ENCODE measurements around the gene APRT. TPM values are rescaled to one million over a fixed set of nuclear protein-coding genes. Genes with fewer than 3 reads are reported as not detected.

The APRT gene
- total and polyA plus RNA-seq, 5 donors from 2014 or later = 145 to 489 (median 418) TPM

DNA sequence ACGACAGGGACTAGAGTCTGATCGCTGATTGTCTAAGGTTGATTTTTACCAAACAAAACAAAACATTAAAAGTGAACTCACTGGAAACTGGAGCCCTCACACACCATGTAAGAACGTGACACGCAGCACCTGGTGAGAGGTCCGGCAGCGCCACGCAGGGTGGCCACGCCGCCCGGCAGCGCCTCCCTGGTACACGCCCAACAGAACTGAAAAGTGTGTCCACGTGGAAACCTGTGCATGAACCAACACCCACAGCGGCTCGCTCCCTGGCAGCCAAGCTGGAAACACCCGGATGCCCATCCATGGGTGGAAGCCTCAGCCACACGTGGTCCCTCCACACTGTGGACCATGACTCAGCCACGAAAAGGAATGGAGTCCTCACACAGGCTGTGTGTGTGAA is 35.9 kb upstream of the APRT start:
- ATAC-seq (ENCODE audit: low read depth in 2 of 2) (no peak), DNase-seq (no peak)
- Mint-ChIP-seq H3K4me3 (no peak overlapping the region), H3K9me3 (no peaks in the 10 kb centered on the region), H3K27ac (no peak overlapping the region), H3K27me3 (no peaks in the 10 kb centered on the region), H3K4me1 (peaks cover 0 to 9% (median under 1%) of the 10 kb centered on the region in 4 donors), H3K36me3 (no peaks in the 10 kb centered on the region)
- Histone ChIP-seq H3K36me3 (ENCODE audit: control insufficient read depth, insufficient read depth, low read length) (peaks cover 2% of the 10 kb centered on the region), H3K27ac (ENCODE audit: insufficient read depth, low read length, poor library complexity, severe bottlenecking) (no peak overlapping the region), H3K4me1 (ENCODE audit: control insufficient read depth, insufficient read depth, low read length, poor library complexity, severe bottlenecking) (no peaks in the 10 kb centered on the region), H3K4me3 (ENCODE audit: low read depth, low read length) (no peak overlapping the region), H3K27me3 (ENCODE audit: control insufficient read depth, insufficient read depth, low read length) (no peaks in the 10 kb centered on the region), H3K9me3 (ENCODE audit: control insufficient read depth in 2 of 2, low read length in 2 of 2) (no peaks in the 10 kb centered on the region)

DNA sequence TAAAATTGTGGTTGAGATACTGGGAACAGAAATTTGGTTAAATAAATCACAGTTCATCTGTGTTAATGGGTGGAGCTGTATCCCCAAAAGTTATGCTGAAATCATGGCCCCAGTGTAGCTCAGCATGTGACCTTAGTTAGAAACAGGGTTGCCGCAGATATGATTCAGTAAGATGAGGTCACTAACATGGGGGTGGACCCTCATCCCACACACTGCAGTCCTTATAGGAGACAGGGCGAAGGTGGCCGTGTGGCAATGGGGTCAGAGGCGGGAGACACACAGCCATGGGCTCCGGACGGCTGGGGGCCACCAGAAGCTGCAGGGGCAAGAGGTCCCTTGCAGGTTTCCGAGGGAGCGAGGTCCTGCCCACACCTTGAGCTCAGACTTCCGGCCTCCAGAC is 34.4 kb upstream of the APRT start:
- Histone ChIP-seq H3K4me1 (ENCODE audit: control insufficient read depth, insufficient read depth, low read length, poor library complexity, severe bottlenecking) (peaks cover 4% of the 10 kb centered on the region), H3K36me3 (ENCODE audit: control insufficient read depth, insufficient read depth, low read length) (peaks cover 2% of the 10 kb centered on the region), H3K27ac (ENCODE audit: insufficient read depth, low read length, poor library complexity, severe bottlenecking) (no peak overlapping the region), H3K4me3 (ENCODE audit: low read depth, low read length) (no peak overlapping the region), H3K27me3 (ENCODE audit: control insufficient read depth, insufficient read depth, low read length) (no peaks in the 10 kb centered on the region), H3K9me3 (ENCODE audit: control insufficient read depth in 2 of 2, low read length in 2 of 2) (no peaks in the 10 kb centered on the region)
- Mint-ChIP-seq H3K27me3 (no peaks in the 10 kb centered on the region), H3K27ac (no peak overlapping the region), H3K9me3 (no peaks in the 10 kb centered on the region), H3K4me3 (no peak overlapping the region), H3K4me1 (peaks cover 0 to 3% (median 0%) of the 10 kb centered on the region in 4 donors), H3K36me3 (no peaks in the 10 kb centered on the region)
- ATAC-seq (ENCODE audit: low read depth in 2 of 2) (no peak), DNase-seq (no peak)

DNA sequence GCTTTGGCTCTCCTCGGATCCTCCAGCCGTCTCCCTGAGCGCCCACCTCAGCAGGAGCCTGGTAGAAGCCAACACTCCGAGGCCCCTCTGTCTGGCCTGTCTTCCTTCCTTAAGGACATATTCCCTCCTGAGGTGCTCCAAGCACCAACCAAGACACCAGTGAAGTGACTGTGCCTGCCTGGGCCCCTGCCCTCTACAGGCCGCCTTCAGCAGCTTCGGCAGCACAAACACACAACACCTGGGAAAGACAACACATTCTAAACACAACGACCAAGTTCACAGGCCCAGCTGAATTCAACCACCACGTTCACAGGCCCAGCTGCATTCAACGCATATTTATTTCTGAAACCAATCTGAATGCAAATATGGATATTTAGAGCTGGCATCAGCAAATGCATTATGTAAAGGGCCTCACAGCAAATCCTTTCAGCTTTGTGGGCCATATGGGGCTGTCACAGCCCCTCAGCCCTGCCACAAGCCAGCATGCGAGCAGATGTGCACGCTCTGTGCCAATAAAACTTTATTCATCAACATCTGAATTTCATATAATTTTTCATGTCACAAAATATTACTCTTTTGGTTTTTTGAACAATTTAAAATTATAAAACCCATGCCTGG is 32.8 kb upstream of the APRT start:
- H3K36me3 ChIP-seq (ENCODE audit: control insufficient read depth, insufficient read depth, low read length) = peaks cover 14% of the 10 kb centered on the region
- Mint-ChIP-seq H3K27me3 (no peaks in the 10 kb centered on the region), H3K36me3 (peaks cover 3% of the 10 kb centered on the region), H3K27ac (no peak overlapping the region), H3K4me3 (no peak overlapping the region), H3K4me1 (peaks cover 0 to 3% (median 0%) of the 10 kb centered on the region in 4 donors), H3K9me3 (no peaks in the 10 kb centered on the region)
- H3K4me1 ChIP-seq (ENCODE audit: control insufficient read depth, insufficient read depth, low read length, poor library complexity, severe bottlenecking) = peaks cover 4% of the 10 kb centered on the region
- no peak overlapping the region for H3K4me3 ChIP-seq (ENCODE audit: low read depth, low read length)
- no peak overlapping the region for H3K27ac ChIP-seq (ENCODE audit: insufficient read depth, low read length, poor library complexity, severe bottlenecking)
- no peaks in the 10 kb centered on the region for H3K27me3 ChIP-seq (ENCODE audit: control insufficient read depth, insufficient read depth, low read length)
- H3K9me3 ChIP-seq (ENCODE audit: control insufficient read depth in 2 of 2, low read length in 2 of 2) = no peaks in the 10 kb centered on the region
- DNase-seq (no peak), ATAC-seq (ENCODE audit: low read depth in 2 of 2) (no peak)

- Histone ChIP-seq H3K27me3 (ENCODE audit: control insufficient read depth, insufficient read depth, low read length) (no peaks in the 10 kb centered on the region), H3K4me3 (ENCODE audit: low read depth, low read length) (no peak overlapping the region), H3K9me3 (ENCODE audit: control insufficient read depth in 2 of 2, low read length in 2 of 2) (no peaks in the 10 kb centered on the region), H3K4me1 (ENCODE audit: control insufficient read depth, insufficient read depth, low read length, poor library complexity, severe bottlenecking) (peaks cover 4% of the 10 kb centered on the region), H3K36me3 (ENCODE audit: control insufficient read depth, insufficient read depth, low read length) (peaks cover 19% of the 10 kb centered on the region), H3K27ac (ENCODE audit: insufficient read depth, low read length, poor library complexity, severe bottlenecking) (no peak overlapping the region)
- no peaks in the 10 kb centered on the region for H3K27me3 Mint-ChIP-seq
- DNase-seq = no peak
- H3K4me3 Mint-ChIP-seq = no peak overlapping the region
- peaks cover 6% of the 10 kb centered on the region for H3K36me3 Mint-ChIP-seq
- peaks cover 0 to 3% (median 0%) of the 10 kb centered on the region in 4 donors for H3K4me1 Mint-ChIP-seq
- ATAC-seq (ENCODE audit: low read depth in 2 of 2) = no peak
- no peak overlapping the region for H3K27ac Mint-ChIP-seq
- no peaks in the 10 kb centered on the region for H3K9me3 Mint-ChIP-seq
Measured at GRCh38 chr16:88843256-88843655, 31.5 kb upstream of the APRT start.

GRCh38 chr16:88842806-88843205 is 31.1 kb upstream of the APRT start:
- Mint-ChIP-seq H3K4me1 (peaks cover 0 to under 1% (median 0%) of the 10 kb centered on the region in 4 donors), H3K9me3 (no peaks in the 10 kb centered on the region), H3K4me3 (no peak overlapping the region), H3K36me3 (peaks cover 6% of the 10 kb centered on the region), H3K27me3 (no peaks in the 10 kb centered on the region), H3K27ac (peak overlapping the region in 1 of 3 donors; percentile 48)
- no peak overlapping the region for H3K27ac ChIP-seq (ENCODE audit: insufficient read depth, low read length, poor library complexity, severe bottlenecking)
- no peak overlapping the region for H3K4me3 ChIP-seq (ENCODE audit: low read depth, low read length)
- H3K4me1 ChIP-seq (ENCODE audit: control insufficient read depth, insufficient read depth, low read length, poor library complexity, severe bottlenecking) = peaks cover 4% of the 10 kb centered on the region
- ATAC-seq (ENCODE audit: low read depth in 2 of 2) (no peak), DNase-seq (no peak)
- no peaks in the 10 kb centered on the region for H3K27me3 ChIP-seq (ENCODE audit: control insufficient read depth, insufficient read depth, low read length)
- no peaks in the 10 kb centered on the region for H3K9me3 ChIP-seq (ENCODE audit: control insufficient read depth in 2 of 2, low read length in 2 of 2)
- peaks cover 19% of the 10 kb centered on the region for H3K36me3 ChIP-seq (ENCODE audit: control insufficient read depth, insufficient read depth, low read length)

GRCh38 chr16:88842308-88842756 is 30.6 kb upstream of the APRT start:
- no peaks in the 10 kb centered on the region for H3K9me3 Mint-ChIP-seq
- no peak overlapping the region for H3K27ac Mint-ChIP-seq
- no peak overlapping the region for H3K4me3 Mint-ChIP-seq
- no peak for ATAC-seq (ENCODE audit: low read depth in 2 of 2)
- H3K36me3 ChIP-seq (ENCODE audit: control insufficient read depth, insufficient read depth, low read length) = peaks cover 19% of the 10 kb centered on the region
- H3K4me1 ChIP-seq (ENCODE audit: control insufficient read depth, insufficient read depth, low read length, poor library complexity, severe bottlenecking) = peaks cover 4% of the 10 kb centered on the region
- no peaks in the 10 kb centered on the region for H3K27me3 ChIP-seq (ENCODE audit: control insufficient read depth, insufficient read depth, low read length)
- no peak overlapping the region for H3K4me3 ChIP-seq (ENCODE audit: low read depth, low read length)
- no peaks in the 10 kb centered on the region for H3K4me1 Mint-ChIP-seq
- no peaks in the 10 kb centered on the region for H3K27me3 Mint-ChIP-seq
- DNase-seq = no peak
- H3K27ac ChIP-seq (ENCODE audit: insufficient read depth, low read length, poor library complexity, severe bottlenecking) = no peak overlapping the region
- H3K36me3 Mint-ChIP-seq = peaks cover 6% of the 10 kb centered on the region
- H3K9me3 ChIP-seq (ENCODE audit: control insufficient read depth in 2 of 2, low read length in 2 of 2) = no peaks in the 10 kb centered on the region

DNA sequence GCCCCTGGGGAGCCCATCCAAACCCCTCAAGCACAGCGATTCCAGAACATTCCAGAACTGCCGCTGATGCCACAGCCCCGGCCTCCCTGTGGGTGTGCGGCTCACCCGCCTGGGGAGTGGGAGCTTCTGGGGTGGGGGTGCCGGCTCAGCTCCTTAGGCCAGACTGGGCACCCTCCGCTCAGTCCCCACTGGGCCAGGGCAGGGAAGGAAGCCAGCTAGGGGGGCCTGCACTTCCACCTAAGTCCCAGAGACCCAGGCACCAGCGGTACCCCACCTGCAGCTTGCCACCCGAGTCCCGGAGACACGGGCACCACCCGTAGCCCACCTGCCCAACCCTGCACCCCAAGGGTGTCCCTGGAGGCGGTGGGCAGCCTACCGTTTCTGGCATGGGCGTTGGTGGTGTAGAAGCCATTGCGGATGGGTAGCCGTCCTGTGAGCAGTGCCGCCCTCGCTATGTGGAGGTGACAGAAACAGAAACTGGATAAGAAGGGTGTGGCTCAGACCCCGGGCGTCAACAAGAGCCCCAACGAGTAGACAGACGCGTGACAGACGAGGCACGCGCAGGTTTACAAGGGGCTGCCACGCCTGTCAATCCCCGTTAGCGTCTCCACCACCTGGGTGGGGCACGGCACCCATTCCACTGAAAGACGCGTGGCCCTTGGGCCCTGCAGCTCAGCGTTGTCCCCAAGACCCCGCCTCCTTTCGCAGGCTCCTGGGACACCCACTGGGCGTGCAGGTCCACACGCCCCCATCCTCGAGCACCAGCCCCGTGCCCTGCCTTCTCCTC is 30.0 kb upstream of the APRT start:
- H3K36me3 ChIP-seq (ENCODE audit: control insufficient read depth, insufficient read depth, low read length) = peaks cover 19% of the 10 kb centered on the region
- DNase-seq = peak in 1 of 3 donors; percentile 16
- Mint-ChIP-seq H3K4me1 (no peaks in the 10 kb centered on the region), H3K36me3 (peaks cover 6% of the 10 kb centered on the region), H3K27ac (no peak overlapping the region), H3K4me3 (no peak overlapping the region), H3K27me3 (no peaks in the 10 kb centered on the region), H3K9me3 (no peaks in the 10 kb centered on the region)
- peaks cover 4% of the 10 kb centered on the region for H3K4me1 ChIP-seq (ENCODE audit: control insufficient read depth, insufficient read depth, low read length, poor library complexity, severe bottlenecking)
- H3K9me3 ChIP-seq (ENCODE audit: control insufficient read depth in 2 of 2, low read length in 2 of 2) = no peaks in the 10 kb centered on the region
- H3K27me3 ChIP-seq (ENCODE audit: control insufficient read depth, insufficient read depth, low read length) = no peaks in the 10 kb centered on the region
- H3K27ac ChIP-seq (ENCODE audit: insufficient read depth, low read length, poor library complexity, severe bottlenecking) = no peak overlapping the region
- no peak for ATAC-seq (ENCODE audit: low read depth in 2 of 2)
- H3K4me3 ChIP-seq (ENCODE audit: low read depth, low read length) = no peak overlapping the region
